ENCODE measurements around the gene RNF121. TPM values are rescaled to one million over a fixed set of nuclear protein-coding genes. Genes with fewer than 3 reads are reported as not detected.
A peak's percentile ranks its signal among the peaks of the same experiment; 100 is the strongest.

The RNF121 gene
- total RNA-seq, 2 donors from 2014 or later: 15.7 to 23.4 TPM

- no peak for DNase-seq
- peaks cover 23% of the 10 kb centered on the region for H3K4me1 Mint-ChIP-seq
- no peaks in the 10 kb centered on the region for H3K9me3 ChIP-seq (ENCODE audit: control insufficient read depth, low read length, poor library complexity, severe bottlenecking)
- no peak overlapping the region for H3K4me3 Mint-ChIP-seq
- ATAC-seq: no peak
- H3K36me3 Mint-ChIP-seq (ENCODE audit: low read depth): peaks cover 3% of the 10 kb centered on the region
- H3K27ac Mint-ChIP-seq: peak overlapping the region; percentile 5
- no peaks in the 10 kb centered on the region for H3K27me3 Mint-ChIP-seq
Measured at GRCh38 chr11:71947498-71947897, 18.7 kb downstream of the RNF121 start.

GRCh38 chr11:71948314-71949027 is 19.6 kb downstream of the RNF121 start:
- no peak overlapping the region for H3K4me3 Mint-ChIP-seq
- H3K4me1 Mint-ChIP-seq: peaks cover 21% of the 10 kb centered on the region
- DNase-seq: no peak
- peaks cover 3% of the 10 kb centered on the region for H3K36me3 Mint-ChIP-seq (ENCODE audit: low read depth)
- no peaks in the 10 kb centered on the region for H3K27me3 Mint-ChIP-seq
- no peaks in the 10 kb centered on the region for H3K9me3 ChIP-seq (ENCODE audit: control insufficient read depth, low read length, poor library complexity, severe bottlenecking)
- H3K27ac Mint-ChIP-seq: no peak overlapping the region
- ATAC-seq: no peak

GRCh38 chr11:71949034-71949433 is 20.2 kb downstream of the RNF121 start:
- peaks cover 19% of the 10 kb centered on the region for H3K4me1 Mint-ChIP-seq
- ATAC-seq (no peak), DNase-seq (no peak)
- no peak overlapping the region for H3K27ac Mint-ChIP-seq
- no peaks in the 10 kb centered on the region for H3K9me3 ChIP-seq (ENCODE audit: control insufficient read depth, low read length, poor library complexity, severe bottlenecking)
- H3K36me3 Mint-ChIP-seq (ENCODE audit: low read depth): peaks cover 3% of the 10 kb centered on the region
- H3K4me3 Mint-ChIP-seq: no peak overlapping the region
- H3K27me3 Mint-ChIP-seq: no peaks in the 10 kb centered on the region

GRCh38 chr11:71951741-71952310 is 23.0 kb downstream of the RNF121 start:
- H3K27ac Mint-ChIP-seq: no peak overlapping the region
- peaks cover 3% of the 10 kb centered on the region for H3K36me3 Mint-ChIP-seq (ENCODE audit: low read depth)
- ATAC-seq: no peak
- H3K4me3 Mint-ChIP-seq: no peak overlapping the region
- no peaks in the 10 kb centered on the region for H3K27me3 Mint-ChIP-seq
- peaks cover 31% of the 10 kb centered on the region for H3K4me1 Mint-ChIP-seq
- DNase-seq: no peak
- no peaks in the 10 kb centered on the region for H3K9me3 ChIP-seq (ENCODE audit: control insufficient read depth, low read length, poor library complexity, severe bottlenecking)

- DNase-seq (no peak), ATAC-seq (no peak)
- H3K4me3 Mint-ChIP-seq: no peak overlapping the region
- H3K9me3 ChIP-seq (ENCODE audit: control insufficient read depth, low read length, poor library complexity, severe bottlenecking): no peaks in the 10 kb centered on the region
- H3K36me3 Mint-ChIP-seq (ENCODE audit: low read depth): peaks cover 2% of the 10 kb centered on the region
- H3K4me1 Mint-ChIP-seq: peaks cover 31% of the 10 kb centered on the region
- H3K27me3 Mint-ChIP-seq: no peaks in the 10 kb centered on the region
- peak overlapping the region; percentile 37 for H3K27ac Mint-ChIP-seq
Measured at GRCh38 chr11:71955898-71956456, 27.1 kb downstream of the RNF121 start.

- DNase-seq (no peak), ATAC-seq (no peak)
- peaks cover 2% of the 10 kb centered on the region for H3K36me3 Mint-ChIP-seq (ENCODE audit: low read depth)
- no peaks in the 10 kb centered on the region for H3K9me3 ChIP-seq (ENCODE audit: control insufficient read depth, low read length, poor library complexity, severe bottlenecking)
- H3K27ac Mint-ChIP-seq: no peak overlapping the region
- peaks cover 4% of the 10 kb centered on the region for H3K4me1 Mint-ChIP-seq
- H3K27me3 Mint-ChIP-seq: no peaks in the 10 kb centered on the region
- no peak overlapping the region for H3K4me3 Mint-ChIP-seq
Measured at GRCh38 chr11:71962428-71963038, 33.7 kb downstream of the RNF121 start.

- H3K9me3 ChIP-seq (ENCODE audit: control insufficient read depth, low read length, poor library complexity, severe bottlenecking): no peaks in the 10 kb centered on the region
- Mint-ChIP-seq H3K36me3 (ENCODE audit: low read depth) (peaks cover 2% of the 10 kb centered on the region), H3K27me3 (no peaks in the 10 kb centered on the region), H3K27ac (no peak overlapping the region), H3K4me1 (no peaks in the 10 kb centered on the region), H3K4me3 (no peak overlapping the region)
- no peak for DNase-seq
- ATAC-seq: no peak
Measured at GRCh38 chr11:71963468-71963867, 34.6 kb downstream of the RNF121 start.

- Mint-ChIP-seq H3K4me1 (no peaks in the 10 kb centered on the region), H3K4me3 (no peak overlapping the region), H3K36me3 (ENCODE audit: low read depth) (peaks cover 2% of the 10 kb centered on the region), H3K27me3 (no peaks in the 10 kb centered on the region), H3K27ac (no peak overlapping the region)
- DNase-seq (no peak), ATAC-seq (no peak)
- H3K9me3 ChIP-seq (ENCODE audit: control insufficient read depth, low read length, poor library complexity, severe bottlenecking): no peaks in the 10 kb centered on the region
Measured at GRCh38 chr11:71964641-71965040, 35.8 kb downstream of the RNF121 start.

GRCh38 chr11:71971680-71972079 is 42.8 kb downstream of the RNF121 start:
- H3K27me3 Mint-ChIP-seq: no peaks in the 10 kb centered on the region
- peaks cover 8% of the 10 kb centered on the region for H3K36me3 Mint-ChIP-seq (ENCODE audit: low read depth)
- H3K9me3 ChIP-seq (ENCODE audit: control insufficient read depth, low read length, poor library complexity, severe bottlenecking): no peaks in the 10 kb centered on the region
- H3K27ac Mint-ChIP-seq: peak overlapping the region; percentile 32
- ATAC-seq: no peak
- no peak overlapping the region for H3K4me3 Mint-ChIP-seq
- peaks cover 6% of the 10 kb centered on the region for H3K4me1 Mint-ChIP-seq
- no peak for DNase-seq

GRCh38 chr11:71976551-71976950 is 47.7 kb downstream of the RNF121 start:
- no peak overlapping the region for H3K4me3 Mint-ChIP-seq
- peaks cover 6% of the 10 kb centered on the region for H3K36me3 Mint-ChIP-seq (ENCODE audit: low read depth)
- no peaks in the 10 kb centered on the region for H3K9me3 ChIP-seq (ENCODE audit: control insufficient read depth, low read length, poor library complexity, severe bottlenecking)
- peaks cover 8% of the 10 kb centered on the region for H3K4me1 Mint-ChIP-seq
- peak overlapping the region; percentile 86 for H3K27ac Mint-ChIP-seq
- H3K27me3 Mint-ChIP-seq: no peaks in the 10 kb centered on the region
- ATAC-seq (no peak), DNase-seq (no peak)

GRCh38 chr11:71977090-71977489 is 48.2 kb downstream of the RNF121 start:
- H3K4me1 Mint-ChIP-seq: peaks cover 3% of the 10 kb centered on the region
- no peaks in the 10 kb centered on the region for H3K9me3 ChIP-seq (ENCODE audit: control insufficient read depth, low read length, poor library complexity, severe bottlenecking)
- H3K36me3 Mint-ChIP-seq (ENCODE audit: low read depth): peaks cover 4% of the 10 kb centered on the region
- ATAC-seq (no peak), DNase-seq (no peak)
- no peak overlapping the region for H3K4me3 Mint-ChIP-seq
- no peak overlapping the region for H3K27ac Mint-ChIP-seq
- no peaks in the 10 kb centered on the region for H3K27me3 Mint-ChIP-seq

GRCh38 chr11:71977743-71978418 is 49.0 kb downstream of the RNF121 start:
- H3K27ac Mint-ChIP-seq: no peak overlapping the region
- no peaks in the 10 kb centered on the region for H3K27me3 Mint-ChIP-seq
- H3K4me1 Mint-ChIP-seq: peaks cover 3% of the 10 kb centered on the region
- peak in 1 of 3 donors; percentile 46 for DNase-seq
- peak overlapping the region; percentile 25 for H3K4me3 Mint-ChIP-seq
- peak; percentile 72 for ATAC-seq
- H3K36me3 Mint-ChIP-seq (ENCODE audit: low read depth): peaks cover 3% of the 10 kb centered on the region
- no peaks in the 10 kb centered on the region for H3K9me3 ChIP-seq (ENCODE audit: control insufficient read depth, low read length, poor library complexity, severe bottlenecking)

GRCh38 chr11:71979094-71979493 is 50.2 kb downstream of the RNF121 start:
- Mint-ChIP-seq H3K4me3 (no peak overlapping the region), H3K36me3 (ENCODE audit: low read depth) (peaks cover 3% of the 10 kb centered on the region), H3K27ac (no peak overlapping the region), H3K27me3 (no peaks in the 10 kb centered on the region), H3K4me1 (peaks cover 3% of the 10 kb centered on the region)
- DNase-seq: no peak
- no peaks in the 10 kb centered on the region for H3K9me3 ChIP-seq (ENCODE audit: control insufficient read depth, low read length, poor library complexity, severe bottlenecking)
- no peak for ATAC-seq
